Heart right ventricle (tissue), 16 donors: ENCODE results near the gene ZNF747. TPM values are rescaled to one million over a fixed set of nuclear protein-coding genes. Genes with fewer than 3 reads are reported as not detected.

Experiments used
- ATAC-seq, 8 donors: fragments of 200-7000 bp; cut with Tn5 transposase; one replicate each; pipeline ENCODE4 v1.9.1; 2020; ENCODE audit warnings: mild to moderate bottlenecking in 8 of 8, moderate library complexity in 8 of 8, moderate number of reproducible peaks in 1 of 8
- DNase-seq, 2 donors: peaks; one replicate each; pipeline ENCODE4 v3.0.0-alpha.2; 2020
- H3K27ac ChIP-seq, 10 donors: fragments of 200-600 bp; sonication (generic) in 2 of 10; one replicate each; pipeline versions ENCODE4 v1.5.0 to v1.8.0; 2020 to 2022; ENCODE audit warnings: mild to moderate bottlenecking in 3 of 10
- H3K27me3 ChIP-seq, 7 donors: fragments of 200-600 bp; one replicate each; pipeline ENCODE4 v1.8.0; 2021 to 2022; ENCODE audit warnings: mild to moderate bottlenecking in 2 of 7
- H3K36me3 ChIP-seq, 9 donors: fragments of 200-600 bp; sonication (generic) in 1 of 9; one replicate each; pipeline versions ENCODE4 v1.5.0 to v1.8.0; 2020 to 2022; ENCODE audit warnings: mild to moderate bottlenecking in 2 of 9
- H3K4me1 ChIP-seq, 9 donors: fragments of 200-600 bp; sonication (generic) in 1 of 9; one replicate each; pipeline versions ENCODE4 v1.5.0 to v1.8.0; 2020 to 2022; ENCODE audit warnings: mild to moderate bottlenecking in 4 of 9
- H3K4me3 ChIP-seq, 10 donors: fragments of 200-600 bp; sonication (generic) in 2 of 10; one replicate each; pipeline versions ENCODE4 v1.5.0 to v1.8.0; 2020 to 2022; ENCODE audit warnings: mild to moderate bottlenecking in 7 of 10, moderate library complexity in 2 of 10
- H3K9me3 ChIP-seq, 11 donors: fragments of 200-600 bp in 10 of 11; sonication (generic) in 2 of 11; one replicate each; pipeline versions ENCODE4 v1.5.0 to v1.8.0; 2013 to 2022; ENCODE audit warnings: mild to moderate bottlenecking in 2 of 11, control low read depth in 1 of 11, moderate library complexity in 1 of 11
- WGBS, 2 donors: extraction: QIAGEN DNeasy Blood & Tissue Kit; methylation state at CpG; one replicate each; pipeline ENCODE4 v1.1.7; 2013; ENCODE audit warnings: inconsistent platforms in 1 of 2; 5-methylcytosine and 5-hydroxymethylcytosine counted together
- intact Hi-C, 10 donors: fragments of 100-400 bp; cut with DNase I; formaldehyde crosslinking; loops; one replicate each; pipeline versions ENCODE4 v1.11.1 to v1.14.2; 2022
- polyA plus RNA-seq, 2 donors: library from polyadenylated mRNA; stranded (reverse); fragments of 200-250 nt; gene quantifications; one replicate each; pipeline ENCODE4 v1.2.3, GENCODE V29; 2013
- total RNA-seq, 10 donors: library from RNA; stranded (reverse); fragmentation: NEBNext Ultra II Directional in 3 of 10; extraction: Animal tissue kit (Norgen Biotek cat#: 25700) in 3 of 10; gene quantifications; one replicate each; pipeline versions ENCODE4 v1.2.1 to v1.2.4, GENCODE V29; 2021 to 2023
- TF ChIP-seq, protein P1 (sequence below), 9 donors: fragments of 200-600 bp; sonication (generic) in 2 of 9; IDR thresholded peaks; one replicate each; pipeline versions ENCODE4 v1.5.0 to v1.8.0; 2021 to 2022; ENCODE audit warnings: antibody characterized with exemption in 9 of 9, mild to moderate bottlenecking in 5 of 9, moderate library complexity in 1 of 9
- donor health status: Arrhythmogenic right ventricular cardiomyopathy.
- donor health status: ischemic (EF 13 %, LVEDD 7.1; RV severe dilation, severe dysfunction).
- donor health status: healthy with polysubstance abuse.
- donor health status: DM: no; HTN: yes; CAD: no.
- donor health status: DM: no; HTN: no; CAD: no.
- donor health status: ischemic (EF 25% LVEDD 6.9; RV normal size, moderate dysfunction).
- donor health status: ischemic (EF 25% LVEDD 5.7; RV mildly dilated, moderate dysfunction).
- donor health status: healthy.
- donor health status: DM: yes; HTN: yes; CAD: no.
- donor health status: Ischemic cardiomyopathy.
- donor health status: ischemic (EF 35%, LVEDD 5.7; RV mildly dilated, moderate dysfunction).
- donor health status: nonischemic (EF 11% LVEDD 7.7; RV severe dilation, severe dysfunction).
- donor health status: DM: yes; HTN: yes; CAD: no.
- donor health status: PGD.
- donor health status: ischemic (EF 29% LVEDD 5.4; RV normal size, mild dysfunction).
- donor health status: nonischemic (EF 23%, LVEDD 6.1; RV moderate dilation, normal function).

The ZNF747 gene
- total and polyA plus RNA-seq, 12 donors, result 8.5 to 14.3 (median 10.5) TPM

- Histone ChIP-seq H3K27me3 (no peaks in the 10 kb centered on the region), H3K27ac (no peak overlapping the region), H3K4me3 (no peak overlapping the region), H3K9me3 (no peaks in the 10 kb centered on the region), H3K36me3 (peaks cover 0 to 91% (median 0%) of the 10 kb centered on the region in 9 donors), H3K4me1 (no peaks in the 10 kb centered on the region)
- intact Hi-C loops, result no loop called here
- TF ChIP-seq, protein P1, sequence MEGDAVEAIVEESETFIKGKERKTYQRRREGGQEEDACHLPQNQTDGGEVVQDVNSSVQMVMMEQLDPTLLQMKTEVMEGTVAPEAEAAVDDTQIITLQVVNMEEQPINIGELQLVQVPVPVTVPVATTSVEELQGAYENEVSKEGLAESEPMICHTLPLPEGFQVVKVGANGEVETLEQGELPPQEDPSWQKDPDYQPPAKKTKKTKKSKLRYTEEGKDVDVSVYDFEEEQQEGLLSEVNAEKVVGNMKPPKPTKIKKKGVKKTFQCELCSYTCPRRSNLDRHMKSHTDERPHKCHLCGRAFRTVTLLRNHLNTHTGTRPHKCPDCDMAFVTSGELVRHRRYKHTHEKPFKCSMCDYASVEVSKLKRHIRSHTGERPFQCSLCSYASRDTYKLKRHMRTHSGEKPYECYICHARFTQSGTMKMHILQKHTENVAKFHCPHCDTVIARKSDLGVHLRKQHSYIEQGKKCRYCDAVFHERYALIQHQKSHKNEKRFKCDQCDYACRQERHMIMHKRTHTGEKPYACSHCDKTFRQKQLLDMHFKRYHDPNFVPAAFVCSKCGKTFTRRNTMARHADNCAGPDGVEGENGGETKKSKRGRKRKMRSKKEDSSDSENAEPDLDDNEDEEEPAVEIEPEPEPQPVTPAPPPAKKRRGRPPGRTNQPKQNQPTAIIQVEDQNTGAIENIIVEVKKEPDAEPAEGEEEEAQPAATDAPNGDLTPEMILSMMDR (IDR thresholded peaks at IDR 0.05), result no peak
- ATAC-seq (no peak), DNase-seq (no peak)
- WGBS, 2 donors, result 67 to 70% methylated on average over 4 of the region's 4 CpGs
Observed at GRCh38 chr16:30509081-30509765, 25.4 kb downstream of the ZNF747 start.

- no peak for ATAC-seq
- 72 to 75% methylated on average over 6 of the region's 6 CpGs for whole genome bisulfite sequencing, 2 donors
- Histone ChIP-seq H3K4me3 (no peak overlapping the region), H3K4me1 (no peaks in the 10 kb centered on the region), H3K36me3 (peaks cover 0 to 83% (median 0%) of the 10 kb centered on the region in 9 donors), H3K9me3 (no peaks in the 10 kb centered on the region), H3K27me3 (no peaks in the 10 kb centered on the region), H3K27ac (no peak overlapping the region)
- DNase-seq, result no peak
- intact Hi-C loops, result no loop called here
- TF ChIP-seq, protein P1 (IDR thresholded peaks at IDR 0.05), result no peak
Observed at GRCh38 chr16:30503403-30504296, 31.0 kb downstream of the ZNF747 start.

DNA sequence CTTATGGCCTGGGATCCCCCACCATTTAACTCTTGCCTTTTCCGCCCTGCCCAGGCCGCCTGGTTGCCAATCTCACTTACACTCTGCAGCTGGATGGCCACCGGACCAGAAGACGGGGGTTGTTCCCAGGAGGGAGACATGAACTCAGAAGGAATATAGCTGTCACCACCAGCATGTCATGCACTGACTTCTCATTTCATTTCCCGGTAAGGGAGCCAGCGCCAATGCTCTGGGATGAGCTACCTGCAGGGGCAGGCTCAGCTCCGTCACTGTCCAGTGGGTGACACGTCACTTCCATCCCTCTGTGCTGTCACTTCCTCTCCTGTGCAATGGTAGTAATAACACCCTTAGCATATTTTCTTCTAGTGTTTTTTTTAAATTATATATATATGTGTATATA is 35.4 kb downstream of the ZNF747 start:
- intact Hi-C loops, result no loop called here
- H3K9me3 ChIP-seq, result no peaks in the 10 kb centered on the region
- ATAC-seq (no peak), DNase-seq (no peak)
- H3K4me3 ChIP-seq, result peak overlapping the region in 4 of 10 donors; percentile 12 to 34 (median 20)
- peaks cover 0 to 91% (median 0%) of the 10 kb centered on the region in 9 donors for H3K36me3 ChIP-seq
- TF ChIP-seq, protein P1 (IDR thresholded peaks at IDR 0.05), result no peak
- peaks cover 0 to 12% (median 0%) of the 10 kb centered on the region in 7 donors for H3K27me3 ChIP-seq
- 64 to 66% methylated on average over 8 of the region's 8 CpGs for whole genome bisulfite sequencing, 2 donors
- no peak overlapping the region for H3K27ac ChIP-seq
- H3K4me1 ChIP-seq, result no peaks in the 10 kb centered on the region

DNA sequence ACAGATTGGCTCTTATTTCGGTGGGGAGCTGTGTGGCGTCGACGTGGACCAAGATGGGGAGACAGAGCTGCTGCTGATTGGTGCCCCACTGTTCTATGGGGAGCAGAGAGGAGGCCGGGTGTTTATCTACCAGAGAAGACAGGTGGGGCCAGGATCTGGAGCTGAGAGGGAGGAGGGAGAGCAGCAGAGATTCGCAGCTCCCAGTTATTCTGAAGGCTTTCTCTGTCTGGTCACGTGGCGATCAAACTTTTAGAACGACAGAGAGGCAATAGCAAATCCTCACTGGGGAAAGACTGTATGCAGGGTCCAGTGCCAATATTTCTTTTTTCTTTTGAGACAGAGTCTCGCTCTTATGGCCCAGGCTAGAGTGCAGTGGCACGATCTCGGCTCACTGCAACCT is 39.9 kb downstream of the ZNF747 start:
- Histone ChIP-seq H3K4me3 (no peak overlapping the region), H3K27ac (no peak overlapping the region), H3K36me3 (peaks cover 0 to 85% (median 0%) of the 10 kb centered on the region in 9 donors), H3K27me3 (peaks cover 0 to 12% (median 0%) of the 10 kb centered on the region in 7 donors), H3K4me1 (peaks cover 0 to 12% (median 0%) of the 10 kb centered on the region in 9 donors), H3K9me3 (no peaks in the 10 kb centered on the region)
- ATAC-seq, result no peak
- TF ChIP-seq, protein P1 (IDR thresholded peaks at IDR 0.05), result no peak
- intact Hi-C loops, result no loop called here
- 65 to 69% methylated on average over 12 of the region's 12 CpGs for WGBS, 2 donors
- DNase-seq, result no peak
